C4-2B (cell line): ENCODE measurements around the gene TRO.

Experiments
- ZFX ChIP-seq: fragments of 450-650 bp; IDR thresholded peaks from 2 replicates; pipeline ENCODE4 v1.6.1; 2017
- TF ChIP-seq, protein P1 (sequence below): fragments of 450-650 bp; conservative IDR thresholded peaks from 2 replicates; pipeline ENCODE4 v1.5.1; 2017; ENCODE audit warnings: mild to moderate bottlenecking

DNA sequence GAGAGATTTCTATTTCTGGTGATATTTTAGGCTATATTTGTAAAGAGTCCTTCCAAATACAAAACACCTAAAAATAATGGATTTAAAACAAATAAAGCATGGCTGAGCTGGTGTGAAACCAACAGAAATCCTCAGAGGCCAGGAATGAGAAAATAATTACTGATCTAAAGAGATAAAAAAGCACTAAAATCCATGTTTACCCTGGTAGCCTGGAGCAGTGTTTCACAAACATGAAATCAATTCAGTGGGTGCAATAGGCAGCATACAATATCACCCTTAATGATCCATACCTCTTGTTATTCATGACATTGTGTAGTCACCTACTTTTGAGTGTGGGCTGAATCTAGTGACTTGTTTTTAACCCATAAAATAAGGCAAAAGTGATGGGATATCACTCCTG, 58.8 kb downstream of the TRO start:
- TF ChIP-seq, protein P1, sequence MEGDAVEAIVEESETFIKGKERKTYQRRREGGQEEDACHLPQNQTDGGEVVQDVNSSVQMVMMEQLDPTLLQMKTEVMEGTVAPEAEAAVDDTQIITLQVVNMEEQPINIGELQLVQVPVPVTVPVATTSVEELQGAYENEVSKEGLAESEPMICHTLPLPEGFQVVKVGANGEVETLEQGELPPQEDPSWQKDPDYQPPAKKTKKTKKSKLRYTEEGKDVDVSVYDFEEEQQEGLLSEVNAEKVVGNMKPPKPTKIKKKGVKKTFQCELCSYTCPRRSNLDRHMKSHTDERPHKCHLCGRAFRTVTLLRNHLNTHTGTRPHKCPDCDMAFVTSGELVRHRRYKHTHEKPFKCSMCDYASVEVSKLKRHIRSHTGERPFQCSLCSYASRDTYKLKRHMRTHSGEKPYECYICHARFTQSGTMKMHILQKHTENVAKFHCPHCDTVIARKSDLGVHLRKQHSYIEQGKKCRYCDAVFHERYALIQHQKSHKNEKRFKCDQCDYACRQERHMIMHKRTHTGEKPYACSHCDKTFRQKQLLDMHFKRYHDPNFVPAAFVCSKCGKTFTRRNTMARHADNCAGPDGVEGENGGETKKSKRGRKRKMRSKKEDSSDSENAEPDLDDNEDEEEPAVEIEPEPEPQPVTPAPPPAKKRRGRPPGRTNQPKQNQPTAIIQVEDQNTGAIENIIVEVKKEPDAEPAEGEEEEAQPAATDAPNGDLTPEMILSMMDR: no peak
- TF ChIP-seq ZFX: no peak
